HCT116 (cell line): ENCODE data around the gene PDGFD.

ENCODE experiments used
- CEBPB ChIP-seq: IDR thresholded peaks from 2 replicates; pipeline ENCODE4 v1.6.1; 2012; ENCODE audit warnings: low read depth
- EGR1 ChIP-seq: IDR thresholded peaks from 2 replicates; pipeline ENCODE4 v1.6.1; 2012; ENCODE audit warnings: low read depth
- POLR2A ChIP-seq: IDR thresholded peaks from 2 replicates; pipeline ENCODE4 v1.7.0; 2011; ENCODE audit warnings: borderline replicate concordance; ENCODE audit not compliant: insufficient read depth, insufficient read length; ENCODE audit errors: extremely low read depth
- YY1 ChIP-seq: IDR thresholded peaks from 2 replicates; pipeline ENCODE4 v1.6.1; 2011; ENCODE audit warnings: low read length, low read depth, moderate library complexity, mild to moderate bottlenecking; ENCODE audit not compliant: insufficient replicate concordance; ENCODE audit errors: extremely low read depth
- TF ChIP-seq, protein P1 (sequence below): IDR thresholded peaks from 2 replicates; pipeline ENCODE4 v1.6.1; 2012; ENCODE audit warnings: low read depth
- TF ChIP-seq, protein P2 (sequence below), 3 experiments: fragments of 200-600 bp in 1 of 3; sonication (generic) in 1 of 3; IDR thresholded peaks in 2 of 3; conservative IDR thresholded peaks in 1 of 3; 2 replicates each; pipeline ENCODE4 v1.5.1; 2012 to 2017; ENCODE audit warnings: low read depth in 2 of 3, low read length in 2 of 3, antibody characterized with exemption in 1 of 3, borderline replicate concordance in 1 of 3, control low read depth in 1 of 3, mild to moderate bottlenecking in 1 of 3, mixed read lengths in 1 of 3, mixed run types in 1 of 3, moderate library complexity in 1 of 3; ENCODE audit not compliant: insufficient read depth in 1 of 3

DNA sequence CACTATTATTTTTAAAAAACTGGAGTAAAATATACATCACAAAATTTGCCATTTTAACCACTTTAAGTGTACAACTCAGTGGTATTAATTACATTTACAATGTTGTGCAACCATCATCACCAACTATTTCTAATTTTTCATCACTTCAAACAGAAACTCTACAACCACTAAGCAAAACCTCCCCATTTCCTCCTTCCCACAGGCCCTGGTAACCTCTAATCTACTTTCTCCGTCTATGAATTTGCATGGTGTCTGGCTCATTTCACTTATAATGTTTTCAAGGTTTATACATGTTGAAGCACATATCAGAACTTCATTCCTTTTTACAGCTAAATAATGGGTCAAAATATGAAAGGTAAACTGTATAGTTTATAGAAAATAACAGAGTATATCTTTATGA is 103.1 kb downstream of the PDGFD start:
- no peak for TF ChIP-seq POLR2A
- no peak for TF ChIP-seq CEBPB
- TF ChIP-seq, protein P1, sequence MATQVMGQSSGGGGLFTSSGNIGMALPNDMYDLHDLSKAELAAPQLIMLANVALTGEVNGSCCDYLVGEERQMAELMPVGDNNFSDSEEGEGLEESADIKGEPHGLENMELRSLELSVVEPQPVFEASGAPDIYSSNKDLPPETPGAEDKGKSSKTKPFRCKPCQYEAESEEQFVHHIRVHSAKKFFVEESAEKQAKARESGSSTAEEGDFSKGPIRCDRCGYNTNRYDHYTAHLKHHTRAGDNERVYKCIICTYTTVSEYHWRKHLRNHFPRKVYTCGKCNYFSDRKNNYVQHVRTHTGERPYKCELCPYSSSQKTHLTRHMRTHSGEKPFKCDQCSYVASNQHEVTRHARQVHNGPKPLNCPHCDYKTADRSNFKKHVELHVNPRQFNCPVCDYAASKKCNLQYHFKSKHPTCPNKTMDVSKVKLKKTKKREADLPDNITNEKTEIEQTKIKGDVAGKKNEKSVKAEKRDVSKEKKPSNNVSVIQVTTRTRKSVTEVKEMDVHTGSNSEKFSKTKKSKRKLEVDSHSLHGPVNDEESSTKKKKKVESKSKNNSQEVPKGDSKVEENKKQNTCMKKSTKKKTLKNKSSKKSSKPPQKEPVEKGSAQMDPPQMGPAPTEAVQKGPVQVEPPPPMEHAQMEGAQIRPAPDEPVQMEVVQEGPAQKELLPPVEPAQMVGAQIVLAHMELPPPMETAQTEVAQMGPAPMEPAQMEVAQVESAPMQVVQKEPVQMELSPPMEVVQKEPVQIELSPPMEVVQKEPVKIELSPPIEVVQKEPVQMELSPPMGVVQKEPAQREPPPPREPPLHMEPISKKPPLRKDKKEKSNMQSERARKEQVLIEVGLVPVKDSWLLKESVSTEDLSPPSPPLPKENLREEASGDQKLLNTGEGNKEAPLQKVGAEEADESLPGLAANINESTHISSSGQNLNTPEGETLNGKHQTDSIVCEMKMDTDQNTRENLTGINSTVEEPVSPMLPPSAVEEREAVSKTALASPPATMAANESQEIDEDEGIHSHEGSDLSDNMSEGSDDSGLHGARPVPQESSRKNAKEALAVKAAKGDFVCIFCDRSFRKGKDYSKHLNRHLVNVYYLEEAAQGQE = no peak
- TF ChIP-seq YY1 = no peak
- no peak for TF ChIP-seq EGR1
- TF ChIP-seq, protein P2, sequence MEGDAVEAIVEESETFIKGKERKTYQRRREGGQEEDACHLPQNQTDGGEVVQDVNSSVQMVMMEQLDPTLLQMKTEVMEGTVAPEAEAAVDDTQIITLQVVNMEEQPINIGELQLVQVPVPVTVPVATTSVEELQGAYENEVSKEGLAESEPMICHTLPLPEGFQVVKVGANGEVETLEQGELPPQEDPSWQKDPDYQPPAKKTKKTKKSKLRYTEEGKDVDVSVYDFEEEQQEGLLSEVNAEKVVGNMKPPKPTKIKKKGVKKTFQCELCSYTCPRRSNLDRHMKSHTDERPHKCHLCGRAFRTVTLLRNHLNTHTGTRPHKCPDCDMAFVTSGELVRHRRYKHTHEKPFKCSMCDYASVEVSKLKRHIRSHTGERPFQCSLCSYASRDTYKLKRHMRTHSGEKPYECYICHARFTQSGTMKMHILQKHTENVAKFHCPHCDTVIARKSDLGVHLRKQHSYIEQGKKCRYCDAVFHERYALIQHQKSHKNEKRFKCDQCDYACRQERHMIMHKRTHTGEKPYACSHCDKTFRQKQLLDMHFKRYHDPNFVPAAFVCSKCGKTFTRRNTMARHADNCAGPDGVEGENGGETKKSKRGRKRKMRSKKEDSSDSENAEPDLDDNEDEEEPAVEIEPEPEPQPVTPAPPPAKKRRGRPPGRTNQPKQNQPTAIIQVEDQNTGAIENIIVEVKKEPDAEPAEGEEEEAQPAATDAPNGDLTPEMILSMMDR (IDR thresholded peaks at IDR 0.05 in 2 of 3, conservative IDR thresholded peaks at IDR 0.05 in 1 of 3; ENCODE audit: borderline replicate concordance in 1 of 3, insufficient read depth in 1 of 3, low read depth in 2 of 3, low read length in 2 of 3) = no peak
